Activated CD8-positive, alpha-beta T cell treated with anti-CD3 and anti-CD28 coated beads, Interleukin-2, amount 10 ng/mL, durations not matched to agents 7 days and 5 days (primary cell): Measurements from ENCODE around the gene ACOT11. TPM values are rescaled to one million over a fixed set of nuclear protein-coding genes. Genes with fewer than 3 reads are reported as not detected.
A peak's percentile ranks its signal among the peaks of the same experiment; 100 is the strongest.

Experiments used
- ATAC-seq: fragments of 150-1000 bp; cut with Tn5 transposase; one replicate; pipeline ENCODE4 v1.10.0; 2021; ENCODE audit warnings: moderate library complexity
- CTCF ChIA-PET: fragments of 350-600 bp; sonication (Branson Sonifier 250); formaldehyde crosslinking; loops from one replicate; lab custom pipeline; 2021; ENCODE audit warnings: antibody characterized with exemption; lab: Charles Lee
- POLR2A ChIA-PET: fragments of 350-600 bp; sonication (Branson Sonifier 250); formaldehyde crosslinking; loops from one replicate; lab custom pipeline; 2021; ENCODE audit warnings: antibody characterized with exemption; lab: Charles Lee
- DNase-seq: peaks from one replicate; pipeline ENCODE4 v3.0.0-alpha.2; 2020
- H3K27ac Mint-ChIP-seq: one replicate; pipeline ENCODE4 v1.8.0; 2021; ENCODE audit warnings: mild to moderate bottlenecking, mixed read lengths
- H3K27me3 Mint-ChIP-seq: one replicate; pipeline ENCODE4 v1.8.0; 2021; ENCODE audit warnings: low read depth, mixed read lengths
- H3K36me3 Mint-ChIP-seq: one replicate; pipeline ENCODE4 v1.8.0; 2021; ENCODE audit warnings: low read depth, mixed read lengths
- H3K4me1 Mint-ChIP-seq: one replicate; pipeline ENCODE4 v1.8.0; 2021; ENCODE audit warnings: low read depth, mixed read lengths
- H3K4me3 Mint-ChIP-seq: one replicate; pipeline ENCODE4 v1.8.0; 2021; ENCODE audit warnings: mild to moderate bottlenecking, mixed read lengths
- H3K9me3 Mint-ChIP-seq: one replicate; pipeline ENCODE4 v1.8.0; 2022; ENCODE audit warnings: mixed read lengths; ENCODE audit not compliant: insufficient read depth
- total RNA-seq, 2 experiments: library from RNA; stranded (reverse); gene quantifications; one replicate each; pipeline ENCODE4 v1.2.3, GENCODE V29; 2021

ACOT11 gene
- total RNA-seq: 1 to 10 TPM; 1.3 to 1.6 TPM

DNA sequence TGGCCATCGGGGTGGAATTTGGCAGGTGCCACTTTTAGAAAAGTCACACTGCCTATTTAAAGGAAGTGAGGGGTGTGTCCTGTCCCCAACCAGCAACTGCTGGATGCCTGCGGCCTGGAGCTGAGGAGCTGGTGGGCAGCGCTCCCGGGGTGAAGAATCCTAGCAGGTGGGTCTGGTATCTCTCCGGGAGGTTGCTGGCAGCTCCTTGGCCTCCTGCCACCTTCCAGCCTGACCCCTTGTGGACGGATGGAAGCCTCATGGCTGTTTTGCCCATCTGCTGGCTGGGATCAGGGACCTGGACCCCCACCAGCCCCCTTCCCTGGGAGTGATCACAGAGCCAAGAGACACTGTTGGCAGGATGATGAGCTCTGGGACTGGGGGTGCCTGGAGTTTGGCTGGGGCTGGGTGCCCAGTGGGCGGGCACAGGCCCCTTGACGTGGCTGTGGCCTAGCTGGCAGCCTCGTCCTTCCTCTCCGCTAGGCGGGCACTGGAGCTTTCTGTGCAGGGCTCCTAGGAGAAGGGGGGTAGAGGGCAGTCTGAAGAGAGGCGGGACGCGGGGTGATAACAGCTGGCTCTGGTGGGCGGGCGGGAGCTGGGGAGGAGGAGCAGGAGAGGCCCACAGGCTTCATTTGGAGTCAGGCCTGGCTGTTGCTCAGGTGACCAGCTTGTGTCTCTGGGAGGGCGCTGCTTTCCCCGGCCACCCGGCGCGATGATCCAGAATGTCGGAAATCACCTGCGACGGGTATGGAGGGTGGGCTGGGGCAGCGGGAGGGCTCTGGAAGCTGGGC, at the start of gene ACOT11:
ACOT11 (plus strand) TSS at position 628 of the 788 bp plus-strand sequence; CDS start at position 710, 82 bp downstream.
- DNase-seq (no peak), ATAC-seq (no peak)
- H3K27me3 Mint-ChIP-seq: peaks cover 2% of the 10 kb centered on the region
- no peak within 1 kb of the TSS for H3K27ac Mint-ChIP-seq
- peaks cover 5% of the 10 kb centered on the region for H3K4me1 Mint-ChIP-seq
- no peaks in the 10 kb centered on the region for H3K36me3 Mint-ChIP-seq
- no peak within 1 kb of the TSS for H3K4me3 Mint-ChIP-seq
- POLR2A ChIA-PET: no interaction called here
- no peaks in the 10 kb centered on the region for H3K9me3 Mint-ChIP-seq
- CTCF ChIA-PET: no interaction called here

GRCh38 chr1:54498383-54499096, 49.5 kb upstream of the ACOT11 start:
- no peaks in the 10 kb centered on the region for H3K9me3 Mint-ChIP-seq
- no peaks in the 10 kb centered on the region for H3K36me3 Mint-ChIP-seq
- peaks cover 19% of the 10 kb centered on the region for H3K4me1 Mint-ChIP-seq
- no peak overlapping the region for H3K27ac Mint-ChIP-seq
- peak overlapping the region; percentile 64 for H3K4me3 Mint-ChIP-seq
- POLR2A ChIA-PET: interaction anchor here (0.6 to 1.0 kb wide), 2 partner anchors 166 to 454 kb away, joined by 3 read pairs; no protein-coding TSS in a partner anchor
- DNase-seq (no peak), ATAC-seq (no peak)
- CTCF ChIA-PET: interaction anchor here (0.7 to 1.9 kb wide), 12 partner anchors 9 to 375 kb away, joined by 3 to 11 read pairs (median 4); partner anchors contain the start of gene TTC22
- peaks cover 41% of the 10 kb centered on the region for H3K27me3 Mint-ChIP-seq

DNA sequence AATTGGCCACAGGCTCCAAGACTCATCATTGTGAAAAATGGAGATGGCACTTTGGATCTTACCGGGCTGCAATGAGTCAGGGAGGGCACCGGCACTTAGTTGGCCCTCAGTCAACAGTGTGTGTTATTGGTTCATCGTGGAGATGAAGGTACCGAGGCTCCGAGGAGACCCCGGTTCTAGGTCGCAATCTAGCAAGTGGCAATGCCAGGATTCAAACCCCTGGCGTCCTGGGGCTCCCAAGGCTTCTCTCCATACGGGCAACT, 49.0 kb upstream of the ACOT11 start:
- H3K4me3 Mint-ChIP-seq: peak overlapping the region; percentile 64
- H3K36me3 Mint-ChIP-seq: no peaks in the 10 kb centered on the region
- peaks cover 40% of the 10 kb centered on the region for H3K27me3 Mint-ChIP-seq
- peak; percentile 13 for ATAC-seq
- peaks cover 19% of the 10 kb centered on the region for H3K4me1 Mint-ChIP-seq
- POLR2A ChIA-PET: interaction anchor here (1.0 kb wide), 1 partner anchor 165 kb away, joined by 3 read pairs; no protein-coding TSS in a partner anchor
- CTCF ChIA-PET: interaction anchor here (0.7 to 1.9 kb wide), 20 partner anchors 10 to 438 kb away, joined by 3 to 11 read pairs (median 4); partner anchors contain the start of gene TTC22
- no peak for DNase-seq
- no peak overlapping the region for H3K27ac Mint-ChIP-seq
- no peaks in the 10 kb centered on the region for H3K9me3 Mint-ChIP-seq

DNA sequence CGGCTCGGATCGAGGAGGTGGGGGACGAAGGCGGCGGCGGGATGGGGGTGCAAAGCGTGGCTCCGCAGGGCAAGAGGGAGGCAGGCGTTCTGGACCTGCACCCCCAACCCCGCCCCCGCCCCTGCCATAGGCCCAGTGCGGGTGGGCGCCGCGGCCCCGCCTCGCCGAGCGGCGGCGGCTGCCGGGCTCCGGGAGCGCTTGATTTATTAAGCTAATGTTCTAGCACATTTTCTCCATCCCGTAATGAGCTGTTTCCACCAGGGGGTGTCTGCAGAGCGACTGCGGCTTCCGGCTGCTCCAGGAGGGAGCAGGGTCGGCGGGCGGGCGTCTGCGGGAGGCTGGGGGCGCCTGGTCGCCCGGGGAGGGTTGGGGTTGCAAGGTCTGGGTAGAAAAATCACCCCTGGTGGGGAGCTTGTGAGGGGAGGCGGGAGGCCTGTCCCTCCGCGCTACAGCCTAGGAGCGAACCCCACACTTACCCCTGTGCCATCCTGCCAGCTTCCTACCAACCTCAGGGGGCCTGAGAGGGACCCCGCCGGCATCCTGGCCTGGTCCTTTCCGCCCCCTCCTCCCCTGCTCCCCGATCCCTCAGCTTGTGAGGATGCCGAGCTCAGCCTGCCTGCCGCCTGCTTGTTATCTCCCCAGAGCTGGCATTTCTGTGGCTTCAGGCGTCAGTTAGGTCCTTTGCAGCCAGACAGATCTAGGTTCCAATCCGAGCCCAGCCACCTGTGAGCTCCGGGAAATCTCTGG, 48.5 kb upstream of the ACOT11 start:
- Mint-ChIP-seq H3K27me3 (peaks cover 40% of the 10 kb centered on the region), H3K36me3 (no peaks in the 10 kb centered on the region), H3K27ac (no peak overlapping the region), H3K9me3 (no peaks in the 10 kb centered on the region), H3K4me1 (peaks cover 19% of the 10 kb centered on the region), H3K4me3 (peak overlapping the region; percentile 64)
- ChIA-PET CTCF (interaction anchor here (0.7 to 1.9 kb wide), 21 partner anchors 10 to 438 kb away, joined by 3 to 11 read pairs (median 3); partner anchors contain the start of gene TTC22), POLR2A (interaction anchor here (1.0 kb wide), 1 partner anchor 165 kb away, joined by 3 read pairs; no protein-coding TSS in a partner anchor)
- peak; percentile 82 for ATAC-seq
- DNase-seq: peak; percentile 65

GRCh38 chr1:54500107-54500431, 48.0 kb upstream of the ACOT11 start:
- no peaks in the 10 kb centered on the region for H3K36me3 Mint-ChIP-seq
- peak overlapping the region; percentile 30 for H3K4me3 Mint-ChIP-seq
- POLR2A ChIA-PET: no interaction called here
- no peak overlapping the region for H3K27ac Mint-ChIP-seq
- CTCF ChIA-PET: interaction anchor here (1.1 to 1.9 kb wide), 15 partner anchors 11 to 439 kb away, joined by 3 to 11 read pairs (median 4); partner anchors contain the start of gene TTC22
- ATAC-seq (no peak), DNase-seq (no peak)
- peaks cover 40% of the 10 kb centered on the region for H3K27me3 Mint-ChIP-seq
- no peaks in the 10 kb centered on the region for H3K9me3 Mint-ChIP-seq
- peaks cover 19% of the 10 kb centered on the region for H3K4me1 Mint-ChIP-seq

DNA sequence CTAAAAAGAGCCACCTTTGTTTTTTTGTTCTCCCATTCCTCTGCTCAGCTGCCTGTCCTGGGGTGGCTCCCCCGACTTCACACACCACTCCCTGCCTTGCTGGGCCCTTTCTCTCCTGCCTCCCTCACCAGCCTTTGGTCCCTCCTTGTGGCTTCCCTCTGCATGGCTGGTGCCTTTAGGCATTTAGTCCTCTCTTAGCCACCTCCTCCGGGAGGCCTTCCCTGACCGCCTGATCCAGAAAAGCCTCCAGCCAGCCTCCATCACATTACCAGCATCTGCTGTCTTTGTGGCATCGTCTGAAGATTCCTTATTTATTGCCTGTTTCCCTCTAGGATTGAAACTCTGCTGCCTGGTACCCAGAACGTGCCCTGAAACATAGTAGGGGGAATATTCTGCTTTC, 46.2 kb upstream of the ACOT11 start:
- POLR2A ChIA-PET: no interaction called here
- CTCF ChIA-PET: no interaction called here

DNA sequence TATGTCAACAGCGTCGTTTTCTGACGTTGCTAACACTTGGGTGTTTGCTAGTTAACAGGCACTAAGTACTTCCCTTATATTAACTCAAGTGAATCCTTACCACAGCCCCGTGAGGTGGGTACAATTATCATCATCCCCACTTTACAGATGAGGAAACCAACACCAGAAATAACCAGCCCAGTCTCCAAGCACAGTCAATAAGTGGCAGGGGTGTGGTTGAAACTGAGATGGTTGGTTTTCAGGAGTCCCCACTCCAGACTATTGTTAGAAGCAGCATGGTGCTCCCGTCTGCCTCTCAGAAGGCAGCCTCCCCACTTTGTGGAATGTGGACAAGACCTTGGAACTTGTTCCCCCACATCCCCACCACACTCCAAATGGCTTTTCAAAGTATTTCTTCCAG, 45.7 kb upstream of the ACOT11 start:
- CTCF ChIA-PET: no interaction called here
- H3K4me3 Mint-ChIP-seq: no peak overlapping the region

More for the DNA sequence above, 46.2 kb upstream of the ACOT11 start:
- peaks cover 19% of the 10 kb centered on the region for H3K4me1 Mint-ChIP-seq
- no peak for ATAC-seq
- no peak for DNase-seq
- no peaks in the 10 kb centered on the region for H3K36me3 Mint-ChIP-seq
- H3K27me3 Mint-ChIP-seq: peaks cover 35% of the 10 kb centered on the region
- H3K27ac Mint-ChIP-seq: no peak overlapping the region
- no peaks in the 10 kb centered on the region for H3K9me3 Mint-ChIP-seq
- no peak overlapping the region for H3K4me3 Mint-ChIP-seq

DNA sequence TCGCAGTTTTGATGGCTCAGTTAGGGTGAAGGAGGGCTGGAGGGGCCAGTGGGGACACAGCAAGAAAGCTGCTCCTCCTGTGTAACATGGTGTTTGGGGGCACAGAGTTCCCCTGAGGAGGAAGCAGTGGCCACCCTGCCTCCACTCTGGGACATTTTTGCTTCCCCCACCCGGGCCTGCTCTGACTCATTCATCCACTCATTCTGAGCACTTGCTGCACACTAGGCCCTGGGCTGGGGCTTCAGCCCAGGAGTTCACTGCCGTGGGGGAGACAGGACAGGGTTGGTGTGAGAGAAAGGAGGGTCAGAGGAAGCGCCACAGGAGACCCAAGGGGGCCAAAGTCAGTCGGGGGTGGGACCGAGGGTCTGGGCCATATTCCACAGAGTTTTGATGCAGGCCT, 41.4 kb upstream of the ACOT11 start:
- Mint-ChIP-seq H3K27ac (no peak overlapping the region), H3K9me3 (no peaks in the 10 kb centered on the region), H3K4me3 (no peak overlapping the region), H3K27me3 (peaks cover 8% of the 10 kb centered on the region), H3K36me3 (no peaks in the 10 kb centered on the region), H3K4me1 (peaks cover 5% of the 10 kb centered on the region)
- ATAC-seq (no peak), DNase-seq (no peak)
- CTCF ChIA-PET: no interaction called here
- POLR2A ChIA-PET: no interaction called here

More for the DNA sequence above, 45.7 kb upstream of the ACOT11 start:
- Mint-ChIP-seq H3K27ac (no peak overlapping the region), H3K4me1 (peaks cover 19% of the 10 kb centered on the region), H3K27me3 (peaks cover 30% of the 10 kb centered on the region), H3K36me3 (no peaks in the 10 kb centered on the region), H3K9me3 (no peaks in the 10 kb centered on the region)
- POLR2A ChIA-PET: no interaction called here
- ATAC-seq (no peak), DNase-seq (no peak)

DNA sequence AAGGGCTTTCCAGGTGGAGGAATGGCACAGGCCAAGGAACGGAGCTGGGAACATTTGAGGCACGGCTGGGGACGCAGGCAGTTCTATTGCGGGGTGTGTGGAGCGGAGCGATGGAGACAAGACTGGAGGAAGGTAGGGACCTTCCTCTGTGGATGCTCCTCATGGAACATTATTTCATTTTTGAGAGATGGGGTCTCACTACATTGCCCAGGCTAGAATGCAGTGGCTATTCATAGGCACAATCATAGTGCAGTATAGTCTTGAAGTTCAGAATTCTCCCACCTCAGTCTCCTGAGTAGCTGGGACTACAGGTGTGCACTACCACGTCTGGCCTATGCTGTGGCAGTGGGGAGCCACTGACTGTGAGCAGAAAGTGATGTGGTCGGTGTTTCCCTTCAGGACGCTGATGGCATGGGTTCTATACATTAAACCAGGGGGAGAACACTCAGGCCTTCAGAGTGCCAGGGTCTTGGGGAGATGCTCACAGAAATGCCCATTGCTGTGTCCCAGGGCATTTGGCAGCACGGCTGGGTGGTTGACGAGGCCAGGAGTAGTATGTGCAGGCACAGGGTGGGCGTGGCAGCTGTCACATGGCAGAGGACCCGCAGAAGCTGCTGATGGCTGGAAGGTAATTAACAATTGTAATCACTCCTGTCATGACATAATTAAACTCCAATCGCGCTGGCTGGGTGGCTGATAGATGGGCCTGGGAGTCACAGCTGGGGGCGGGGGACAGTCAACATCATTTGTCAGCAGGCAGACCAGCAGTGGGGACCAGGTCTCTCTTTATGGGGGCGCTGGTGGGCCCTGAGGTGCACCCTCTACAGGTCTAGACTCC, 40.8 kb upstream of the ACOT11 start:
- DNase-seq (no peak), ATAC-seq (no peak)
- Mint-ChIP-seq H3K4me1 (peaks cover 3% of the 10 kb centered on the region), H3K27ac (no peak overlapping the region), H3K9me3 (no peaks in the 10 kb centered on the region), H3K36me3 (no peaks in the 10 kb centered on the region), H3K27me3 (peaks cover 3% of the 10 kb centered on the region), H3K4me3 (no peak overlapping the region)
- ChIA-PET POLR2A (no interaction called here), CTCF (no interaction called here)

DNA sequence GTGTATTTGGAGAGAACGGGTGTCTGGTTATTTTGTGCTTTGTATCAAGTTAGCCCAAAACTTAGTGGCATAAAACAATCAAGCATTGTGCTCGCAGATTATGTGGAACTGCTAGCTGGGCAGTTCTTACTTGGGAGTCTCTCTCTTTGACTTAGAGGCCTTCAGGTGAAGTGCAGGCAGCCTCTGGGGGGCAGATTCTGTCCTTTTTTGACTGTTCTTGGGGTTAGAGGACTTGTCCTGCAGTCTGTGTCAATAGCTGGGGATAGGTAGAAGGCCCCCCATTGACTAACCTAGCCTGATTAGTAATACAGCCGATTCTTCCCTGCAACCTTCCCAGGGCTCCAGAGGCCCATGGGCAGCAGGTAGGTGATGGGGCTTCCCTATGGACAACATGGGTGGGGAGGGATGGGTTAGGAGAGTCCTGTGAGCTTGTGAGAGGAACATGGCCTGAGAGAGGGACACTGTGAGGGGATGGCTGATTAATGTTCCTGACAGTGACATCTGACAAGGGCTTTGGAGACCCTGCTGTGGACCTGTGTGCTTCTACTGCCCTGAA, 37.2 kb upstream of the ACOT11 start:
- H3K4me3 Mint-ChIP-seq: no peak overlapping the region
- no peaks in the 10 kb centered on the region for H3K36me3 Mint-ChIP-seq
- H3K27ac Mint-ChIP-seq: no peak overlapping the region
- ATAC-seq (no peak), DNase-seq (no peak)
- no peaks in the 10 kb centered on the region for H3K4me1 Mint-ChIP-seq
- peaks cover 2% of the 10 kb centered on the region for H3K27me3 Mint-ChIP-seq
- H3K9me3 Mint-ChIP-seq: no peaks in the 10 kb centered on the region
- CTCF ChIA-PET: no interaction called here
- POLR2A ChIA-PET: no interaction called here
